HUES64 (cell line): Measurements from ENCODE around the gene PC.

Experiments used
- H3K27ac ChIP-seq: 2 replicates; pipeline ENCODE4 v1.7.0; 2013; ENCODE audit warnings: low read depth, low read length, inconsistent platforms
- H3K27me3 ChIP-seq: 2 replicates; pipeline ENCODE4 v1.6.1; 2013; ENCODE audit warnings: mild to moderate bottlenecking, low read length; ENCODE audit not compliant: insufficient read depth
- H3K36me3 ChIP-seq: 2 replicates; pipeline ENCODE4 v1.6.1; 2013; ENCODE audit warnings: mild to moderate bottlenecking, low read length; ENCODE audit not compliant: insufficient read depth
- H3K4me1 ChIP-seq: 2 replicates; pipeline ENCODE4 v1.6.1; 2013; ENCODE audit warnings: mild to moderate bottlenecking, low read length, moderate library complexity; ENCODE audit not compliant: insufficient read depth
- H3K4me3 ChIP-seq: 2 replicates; pipeline ENCODE4 v1.5.1; 2013; ENCODE audit warnings: mild to moderate bottlenecking, low read length, moderate library complexity
- H3K9ac ChIP-seq: 2 replicates; pipeline ENCODE4 v1.6.1; 2013; ENCODE audit warnings: mild to moderate bottlenecking, low read depth, low read length
- H3K9me3 ChIP-seq: 2 replicates; pipeline ENCODE4 v1.6.1; 2013; ENCODE audit warnings: low read depth, low read length; ENCODE audit not compliant: insufficient read depth
- WGBS: fragments of 150-250, 120-280 bp; methylation state at CpG from one replicate; pipeline ENCODE4 v1.1.7; 2013; ENCODE audit warnings: missing lambda C conversion rate; 5-methylcytosine and 5-hydroxymethylcytosine counted together

The PC gene

GRCh38 chr11:66851239-66851596, 107.0 kb downstream of the PC start:
- Histone ChIP-seq H3K36me3 (peaks cover 22% of the 10 kb centered on the region), H3K9ac (no peak overlapping the region), H3K9me3 (no peaks in the 10 kb centered on the region), H3K27me3 (no peaks in the 10 kb centered on the region), H3K4me3 (no peak overlapping the region), H3K27ac (no peak overlapping the region), H3K4me1 (peaks cover 5% of the 10 kb centered on the region; the same call in 1 of the 2 replicates)
- WGBS, result 85% methylated on average over 4 of the region's 4 CpGs

- Histone ChIP-seq H3K36me3 (peaks cover 27% of the 10 kb centered on the region), H3K4me3 (no peak overlapping the region), H3K27ac (no peak overlapping the region), H3K9ac (no peak overlapping the region), H3K4me1 (peaks cover 4% of the 10 kb centered on the region; the same call in 1 of the 2 replicates), H3K27me3 (no peaks in the 10 kb centered on the region), H3K9me3 (no peaks in the 10 kb centered on the region)
- WGBS, result 96% methylated on average over 23 of the region's 23 CpGs
These were observed 107.5 kb downstream of the PC start for GRCh38 chr11:66850588-66851238.

GRCh38 chr11:66850235-66850587, 108.0 kb downstream of the PC start:
- Histone ChIP-seq H3K4me1 (no peaks in the 10 kb centered on the region), H3K27ac (no peak overlapping the region), H3K4me3 (no peak overlapping the region), H3K36me3 (peaks cover 32% of the 10 kb centered on the region), H3K27me3 (no peaks in the 10 kb centered on the region), H3K9me3 (no peaks in the 10 kb centered on the region), H3K9ac (no peak overlapping the region)
- WGBS, result 98% methylated on average over 10 of the region's 10 CpGs

GRCh38 chr11:66849501-66850234, 108.5 kb downstream of the PC start:
- no peaks in the 10 kb centered on the region for H3K4me1 ChIP-seq
- no peaks in the 10 kb centered on the region for H3K27me3 ChIP-seq
- no peak overlapping the region for H3K4me3 ChIP-seq
- no peaks in the 10 kb centered on the region for H3K9me3 ChIP-seq
- H3K36me3 ChIP-seq, result peaks cover 37% of the 10 kb centered on the region
- WGBS, result 96% methylated on average over 22 of the region's 22 CpGs
- no peak overlapping the region for H3K9ac ChIP-seq
- no peak overlapping the region for H3K27ac ChIP-seq

- 95% methylated on average over 28 of the region's 28 CpGs for WGBS
- Histone ChIP-seq H3K9me3 (no peaks in the 10 kb centered on the region), H3K27me3 (no peaks in the 10 kb centered on the region), H3K9ac (no peak overlapping the region), H3K27ac (no peak overlapping the region), H3K36me3 (peaks cover 40% of the 10 kb centered on the region), H3K4me3 (no peak overlapping the region), H3K4me1 (peaks cover 4% of the 10 kb centered on the region; the same call in 1 of the 2 replicates)
These were observed 109.3 kb downstream of the PC start for GRCh38 chr11:66848671-66849500.

- Histone ChIP-seq H3K4me3 (no peak overlapping the region), H3K36me3 (peaks cover 40% of the 10 kb centered on the region), H3K4me1 (peaks cover 4% of the 10 kb centered on the region; the same call in 1 of the 2 replicates), H3K9me3 (no peaks in the 10 kb centered on the region), H3K9ac (no peak overlapping the region), H3K27me3 (no peaks in the 10 kb centered on the region), H3K27ac (no peak overlapping the region)
- WGBS, result 87% methylated on average over 13 of the region's 14 CpGs
These were observed 110.5 kb downstream of the PC start for GRCh38 chr11:66847461-66848232.

GRCh38 chr11:66846671-66847091, 111.5 kb downstream of the PC start:
- H3K9ac ChIP-seq, result no peak overlapping the region
- H3K27me3 ChIP-seq, result no peaks in the 10 kb centered on the region
- H3K4me3 ChIP-seq, result no peak overlapping the region
- H3K4me1 ChIP-seq, result peaks cover 4% of the 10 kb centered on the region; the same call in 1 of the 2 replicates
- WGBS, result 97% methylated on average over 4 of the region's 4 CpGs
- H3K9me3 ChIP-seq, result no peaks in the 10 kb centered on the region
- H3K36me3 ChIP-seq, result peaks cover 40% of the 10 kb centered on the region
- H3K27ac ChIP-seq, result no peak overlapping the region

GRCh38 chr11:66845876-66846212, 112.3 kb downstream of the PC start:
- H3K36me3 ChIP-seq, result peaks cover 40% of the 10 kb centered on the region
- WGBS, result 89% methylated on average over 9 of the region's 9 CpGs
- H3K9ac ChIP-seq, result no peak overlapping the region
- no peak overlapping the region for H3K27ac ChIP-seq
- H3K4me1 ChIP-seq, result peaks cover 4% of the 10 kb centered on the region; the same call in 1 of the 2 replicates
- H3K4me3 ChIP-seq, result no peak overlapping the region
- no peaks in the 10 kb centered on the region for H3K9me3 ChIP-seq
- no peaks in the 10 kb centered on the region for H3K27me3 ChIP-seq

- peaks cover 44% of the 10 kb centered on the region for H3K36me3 ChIP-seq
- no peak overlapping the region for H3K27ac ChIP-seq
- WGBS, result 94% methylated on average over 15 of the region's 15 CpGs
- H3K4me1 ChIP-seq, result peaks cover 4% of the 10 kb centered on the region; the same call in 1 of the 2 replicates
- H3K27me3 ChIP-seq, result no peaks in the 10 kb centered on the region
- H3K9ac ChIP-seq, result no peak overlapping the region
- no peaks in the 10 kb centered on the region for H3K9me3 ChIP-seq
- no peak overlapping the region for H3K4me3 ChIP-seq
These were observed 112.9 kb downstream of the PC start for GRCh38 chr11:66845143-66845875.

GRCh38 chr11:66844496-66845142, 113.6 kb downstream of the PC start:
- 93% methylated on average over 12 of the region's 12 CpGs for WGBS
- Histone ChIP-seq H3K4me1 (peaks cover 4% of the 10 kb centered on the region; the same call in 1 of the 2 replicates), H3K27ac (no peak overlapping the region), H3K27me3 (no peaks in the 10 kb centered on the region), H3K36me3 (peaks cover 51% of the 10 kb centered on the region), H3K4me3 (peak overlapping the region; percentile 98), H3K9me3 (no peaks in the 10 kb centered on the region), H3K9ac (peak overlapping the region; percentile 98)
